B cell (primary cell): ENCODE results near the gene MEIS2.

ENCODE experiments used
- EZH2 ChIP-seq: IDR thresholded peaks from 2 replicates; pipeline ENCODE4 v1.6.1; 2012; ENCODE audit warnings: borderline replicate concordance, low read depth, mild to moderate bottlenecking, moderate library complexity, low read length; ENCODE audit not compliant: insufficient read depth, poor library complexity, severe bottlenecking
- TF ChIP-seq, protein P1 (sequence below): fragments of 200-600 bp; IDR thresholded peaks from one replicate; pipeline ENCODE4 v1.8.0; 2022; ENCODE audit warnings: antibody characterized with exemption, mild to moderate bottlenecking

DNA sequence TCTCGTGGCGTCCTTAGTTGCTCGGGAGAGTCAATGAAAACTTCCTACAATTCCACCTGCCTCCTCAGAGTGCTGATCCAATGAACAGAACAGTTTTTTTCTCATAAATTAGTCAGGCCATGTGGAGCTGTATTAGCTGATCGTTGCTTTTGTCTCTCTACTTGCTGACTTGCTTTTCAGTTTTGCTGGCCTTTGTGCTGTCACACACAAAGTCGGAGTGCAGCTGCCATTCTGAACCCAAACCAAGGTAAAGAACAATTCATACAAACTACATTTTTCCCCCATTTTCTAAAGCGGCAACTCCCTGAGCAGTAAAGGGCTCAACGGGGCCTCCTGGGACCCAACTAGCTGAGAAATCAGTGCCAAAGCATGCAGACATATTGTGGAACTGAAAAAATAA, 43.1 kb downstream of the MEIS2 start:
- TF ChIP-seq, protein P1, sequence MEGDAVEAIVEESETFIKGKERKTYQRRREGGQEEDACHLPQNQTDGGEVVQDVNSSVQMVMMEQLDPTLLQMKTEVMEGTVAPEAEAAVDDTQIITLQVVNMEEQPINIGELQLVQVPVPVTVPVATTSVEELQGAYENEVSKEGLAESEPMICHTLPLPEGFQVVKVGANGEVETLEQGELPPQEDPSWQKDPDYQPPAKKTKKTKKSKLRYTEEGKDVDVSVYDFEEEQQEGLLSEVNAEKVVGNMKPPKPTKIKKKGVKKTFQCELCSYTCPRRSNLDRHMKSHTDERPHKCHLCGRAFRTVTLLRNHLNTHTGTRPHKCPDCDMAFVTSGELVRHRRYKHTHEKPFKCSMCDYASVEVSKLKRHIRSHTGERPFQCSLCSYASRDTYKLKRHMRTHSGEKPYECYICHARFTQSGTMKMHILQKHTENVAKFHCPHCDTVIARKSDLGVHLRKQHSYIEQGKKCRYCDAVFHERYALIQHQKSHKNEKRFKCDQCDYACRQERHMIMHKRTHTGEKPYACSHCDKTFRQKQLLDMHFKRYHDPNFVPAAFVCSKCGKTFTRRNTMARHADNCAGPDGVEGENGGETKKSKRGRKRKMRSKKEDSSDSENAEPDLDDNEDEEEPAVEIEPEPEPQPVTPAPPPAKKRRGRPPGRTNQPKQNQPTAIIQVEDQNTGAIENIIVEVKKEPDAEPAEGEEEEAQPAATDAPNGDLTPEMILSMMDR, result no peak
- no peak for TF ChIP-seq EZH2
